GM12874 (cell line): ENCODE measurements around the gene EML4.

Experiments
- TF ChIP-seq, protein P1 (sequence below): IDR thresholded peaks from 2 replicates; pipeline ENCODE4 v1.5.1; 2011; ENCODE audit warnings: low read depth, mild to moderate bottlenecking, control low read depth, low read length, moderate library complexity; ENCODE audit not compliant: insufficient read depth

The EML4 gene

DNA sequence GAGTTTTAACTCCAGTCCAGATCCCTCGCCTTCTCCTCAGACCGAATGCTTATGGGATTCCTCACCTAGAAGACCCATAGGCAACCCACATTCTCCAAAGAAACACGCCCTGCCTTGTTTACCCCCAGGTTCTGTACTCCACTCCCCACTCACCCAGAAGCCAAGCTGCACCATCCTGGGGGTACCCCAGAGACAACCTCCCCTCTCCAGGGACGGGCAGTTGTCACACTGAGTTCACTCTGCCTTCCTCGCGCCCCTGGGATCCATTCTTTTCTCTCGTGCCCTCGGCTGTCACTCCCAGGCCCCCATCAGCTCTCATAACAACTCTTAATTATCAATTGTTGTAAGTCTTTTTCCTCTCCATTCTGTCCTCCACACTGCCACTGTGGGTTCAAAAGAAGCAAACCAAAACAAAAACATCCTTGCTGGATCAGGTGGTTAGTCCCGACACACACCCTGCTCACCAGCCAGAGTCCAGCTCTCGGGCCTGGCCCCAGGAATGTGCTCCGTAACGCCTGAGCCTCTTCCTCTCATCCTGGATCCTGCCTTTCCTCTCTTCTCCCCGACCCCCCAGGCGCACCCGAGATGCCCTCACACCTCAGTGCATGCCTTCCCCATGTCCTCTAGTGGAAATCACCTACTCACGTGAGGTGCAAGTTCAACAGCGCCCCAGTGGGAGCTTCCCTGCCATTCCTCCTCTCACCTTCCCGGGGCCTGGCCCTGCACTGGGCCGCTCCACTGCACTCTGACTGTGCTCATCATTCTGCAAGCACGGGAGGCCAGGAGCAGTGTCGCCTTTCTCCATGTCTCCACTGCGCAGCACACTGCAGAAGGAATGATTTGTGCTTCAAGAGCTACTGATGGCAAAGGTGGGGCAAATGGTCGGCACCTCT, 171.1 kb downstream of the EML4 start:
- TF ChIP-seq, protein P1, sequence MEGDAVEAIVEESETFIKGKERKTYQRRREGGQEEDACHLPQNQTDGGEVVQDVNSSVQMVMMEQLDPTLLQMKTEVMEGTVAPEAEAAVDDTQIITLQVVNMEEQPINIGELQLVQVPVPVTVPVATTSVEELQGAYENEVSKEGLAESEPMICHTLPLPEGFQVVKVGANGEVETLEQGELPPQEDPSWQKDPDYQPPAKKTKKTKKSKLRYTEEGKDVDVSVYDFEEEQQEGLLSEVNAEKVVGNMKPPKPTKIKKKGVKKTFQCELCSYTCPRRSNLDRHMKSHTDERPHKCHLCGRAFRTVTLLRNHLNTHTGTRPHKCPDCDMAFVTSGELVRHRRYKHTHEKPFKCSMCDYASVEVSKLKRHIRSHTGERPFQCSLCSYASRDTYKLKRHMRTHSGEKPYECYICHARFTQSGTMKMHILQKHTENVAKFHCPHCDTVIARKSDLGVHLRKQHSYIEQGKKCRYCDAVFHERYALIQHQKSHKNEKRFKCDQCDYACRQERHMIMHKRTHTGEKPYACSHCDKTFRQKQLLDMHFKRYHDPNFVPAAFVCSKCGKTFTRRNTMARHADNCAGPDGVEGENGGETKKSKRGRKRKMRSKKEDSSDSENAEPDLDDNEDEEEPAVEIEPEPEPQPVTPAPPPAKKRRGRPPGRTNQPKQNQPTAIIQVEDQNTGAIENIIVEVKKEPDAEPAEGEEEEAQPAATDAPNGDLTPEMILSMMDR, result no peak

DNA sequence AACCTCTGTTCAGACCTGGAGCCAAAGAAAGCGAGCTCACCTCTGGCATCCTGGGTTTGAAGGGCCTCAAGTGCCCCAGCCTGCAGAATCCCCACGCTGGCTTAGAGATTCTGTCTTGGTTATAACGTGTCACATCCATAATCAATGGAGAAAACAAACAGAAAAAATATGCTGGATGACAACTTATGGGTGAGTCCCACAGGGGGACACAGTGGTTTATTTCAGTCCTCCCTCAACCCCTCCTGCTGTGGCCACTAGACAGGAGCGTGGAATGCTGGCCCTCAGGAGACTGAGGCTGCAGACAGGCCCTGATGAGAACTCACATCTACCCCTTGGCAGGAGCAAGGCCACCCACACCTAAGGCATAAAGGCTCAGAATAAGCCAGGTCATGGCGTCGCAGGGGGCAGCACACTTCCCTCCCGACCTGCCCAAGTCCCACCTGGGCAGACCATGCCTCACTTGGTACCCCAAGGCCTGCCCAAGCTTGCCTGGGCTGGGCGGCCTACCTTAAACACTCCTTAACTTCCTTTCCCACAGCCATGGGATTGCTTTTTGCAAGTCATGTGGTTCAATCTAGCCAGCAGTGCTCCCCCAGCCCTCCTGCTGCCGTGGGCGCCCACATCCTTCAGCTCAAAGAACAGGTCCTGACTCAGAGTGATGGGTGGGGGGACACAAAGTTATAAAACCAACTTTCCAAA, 171.9 kb downstream of the EML4 start:
- TF ChIP-seq, protein P1, result no peak

DNA sequence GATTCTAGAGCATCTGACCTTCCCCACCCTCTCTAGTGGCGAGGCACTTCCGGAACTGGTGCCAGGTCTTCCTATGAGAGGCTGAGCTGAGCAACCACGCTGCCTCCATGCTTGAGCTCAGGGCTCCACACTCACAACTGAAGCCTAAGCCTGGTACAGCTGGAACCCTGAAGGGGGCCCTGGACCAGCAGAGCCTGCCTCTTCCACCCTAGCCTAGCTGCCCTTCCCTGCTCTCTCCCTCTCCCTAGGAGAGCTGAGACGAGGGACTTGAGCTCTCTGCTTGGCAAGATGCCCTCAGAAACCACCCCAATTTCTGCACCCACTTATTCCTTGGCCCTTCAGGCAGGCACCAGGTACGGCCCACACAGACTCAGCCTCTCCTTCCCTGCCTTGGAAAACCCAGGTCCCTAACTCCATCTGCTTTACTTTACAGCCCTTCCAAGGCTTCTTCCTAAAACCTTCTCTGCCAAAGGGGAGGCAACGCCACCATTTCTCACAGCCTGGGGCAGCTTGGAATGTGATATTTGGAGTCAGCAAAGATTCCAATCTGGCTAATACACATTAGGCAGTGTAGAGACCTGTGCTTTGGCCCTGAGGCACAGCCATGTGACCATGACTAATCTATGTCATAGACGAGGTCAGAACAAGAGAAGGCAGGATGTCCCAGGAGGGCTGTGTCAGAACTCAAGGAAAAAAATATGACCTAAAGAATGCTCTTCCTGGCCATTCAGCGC, 173.1 kb downstream of the EML4 start:
- TF ChIP-seq, protein P1, result no peak

DNA sequence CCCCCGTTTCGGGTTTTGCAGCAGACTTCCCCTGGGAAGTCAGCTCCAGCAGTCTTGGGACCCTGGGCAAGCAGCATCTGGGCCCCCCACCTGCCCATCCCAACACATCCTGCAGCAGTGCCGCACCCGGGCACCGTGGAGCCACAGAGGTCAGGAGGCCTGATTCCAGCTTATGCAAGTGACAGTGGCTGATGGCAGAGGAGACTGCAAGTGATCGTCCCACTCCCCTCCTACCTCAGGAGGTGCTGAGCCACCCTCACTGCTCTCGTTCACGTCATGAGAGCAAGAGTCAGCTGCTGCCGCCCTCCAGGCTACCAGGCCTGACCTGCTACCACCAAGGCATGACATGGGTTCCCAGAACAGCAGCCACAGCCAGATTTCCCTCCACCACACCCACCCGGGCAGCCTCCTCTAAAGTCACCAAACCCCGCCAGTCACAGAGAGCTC, 173.7 kb downstream of the EML4 start:
- TF ChIP-seq, protein P1, result no peak

DNA sequence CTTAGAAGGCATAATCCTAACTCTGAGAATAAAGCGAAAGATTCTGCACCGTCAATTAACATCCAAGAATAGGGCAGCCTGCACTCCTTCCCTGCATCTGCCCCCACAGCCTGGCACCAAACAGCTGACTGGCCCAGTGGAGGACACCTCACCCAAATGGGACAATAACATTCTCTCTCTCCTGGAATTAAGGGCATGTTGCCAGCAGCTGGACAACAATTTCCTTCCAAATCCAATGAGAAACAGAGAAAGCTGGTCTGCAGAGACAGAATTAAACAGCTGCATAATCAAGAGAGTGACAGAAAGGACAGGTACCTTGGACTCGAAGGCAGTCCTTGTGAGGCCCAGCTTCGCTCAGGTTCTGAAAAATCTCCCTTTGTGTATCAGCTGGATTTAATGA, 176.8 kb downstream of the EML4 start:
- TF ChIP-seq, protein P1, result no peak

DNA sequence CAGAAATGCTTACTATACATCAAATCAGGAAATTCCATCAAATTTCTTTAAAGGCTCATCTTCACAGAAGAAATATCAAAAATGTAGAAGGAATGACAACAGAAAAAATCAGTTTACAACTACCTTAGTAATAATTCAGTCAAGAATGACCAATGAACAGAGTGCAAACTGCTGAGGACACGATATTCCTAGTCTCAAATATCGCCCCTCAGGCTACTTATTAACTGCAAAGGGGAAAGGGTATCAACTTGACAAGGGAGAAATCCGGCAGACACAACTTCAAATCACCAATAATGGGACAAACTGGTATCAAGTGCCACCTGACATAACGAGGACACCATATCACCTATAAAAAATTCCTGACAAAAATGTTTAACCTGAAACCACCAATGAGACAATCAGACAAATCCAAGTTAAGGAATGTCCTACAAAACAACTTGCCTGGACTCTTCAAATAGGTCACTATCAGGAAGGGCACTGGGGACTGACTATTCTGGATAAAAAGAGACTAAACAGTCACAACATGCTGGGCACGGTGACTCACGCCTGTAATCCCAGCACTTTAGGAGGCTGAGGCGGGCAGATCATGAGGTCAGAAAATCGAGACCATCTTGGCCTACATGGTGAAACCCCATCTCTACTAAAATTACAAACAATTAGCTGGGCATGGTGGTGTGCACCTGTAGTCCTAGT, 179.1 kb downstream of the EML4 start:
- TF ChIP-seq, protein P1, result no peak
